ENCODE data around the gene C2CD2L. TPM values are rescaled to one million over a fixed set of nuclear protein-coding genes. Genes with fewer than 3 reads are reported as not detected.

Gene C2CD2L
- total and polyA plus RNA-seq, 4 donors: 2.5 to 6.3 (median 4.8) TPM

DNA sequence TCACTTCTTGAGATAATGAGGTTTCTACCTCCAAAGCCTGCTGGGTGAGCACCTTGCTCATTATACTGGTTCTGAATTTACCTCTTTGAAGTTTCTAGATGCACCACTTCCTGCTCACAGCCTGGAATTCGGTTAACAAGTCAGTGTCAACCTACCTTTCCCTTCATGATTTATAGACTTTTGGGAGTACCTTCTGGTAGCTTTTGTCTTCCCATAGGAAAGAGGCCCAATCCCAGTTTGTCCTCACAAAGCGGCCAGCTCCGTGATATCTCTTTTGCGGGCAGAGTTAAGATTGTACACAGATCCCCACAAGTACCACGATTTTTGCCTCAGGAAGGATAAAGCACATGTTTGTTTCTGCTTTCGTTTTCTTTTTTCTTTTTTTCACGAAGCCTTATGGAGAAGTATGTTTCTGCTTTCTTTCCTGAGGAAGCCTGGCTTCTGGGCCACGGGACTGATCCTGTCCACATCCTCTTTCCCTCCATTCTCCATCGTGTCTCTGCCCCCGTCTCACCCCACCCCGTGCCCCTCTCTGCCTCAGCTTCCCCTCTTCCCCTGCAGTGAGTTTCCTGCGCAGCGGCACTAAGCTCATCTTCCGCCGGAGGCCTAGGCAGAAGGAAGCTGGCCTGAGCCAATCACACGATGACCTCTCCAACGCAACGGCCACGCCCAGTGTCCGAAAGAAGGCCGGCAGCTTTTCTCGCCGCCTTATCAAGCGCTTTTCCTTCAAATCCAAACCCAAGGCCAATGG lies 8.5 kb downstream of the C2CD2L start:
- no peak for DNase-seq (ENCODE audit: low spot score)
- Histone ChIP-seq H3K9ac (ENCODE audit: low read depth in 1 of 2, low read length in 2 of 2) (peak overlapping the region in 1 of 2 donors; percentile 6), H3K27me3 (ENCODE audit: control insufficient read depth in 4 of 4, insufficient read depth in 4 of 4, low read length in 3 of 4) (no peaks in the 10 kb centered on the region), H3K36me3 (ENCODE audit: control insufficient read depth in 4 of 4, insufficient read depth in 3 of 4, low read depth in 1 of 4, low read length in 3 of 4) (peaks cover 7 to 46% (median 21%) of the 10 kb centered on the region in 4 donors), H3K27ac (ENCODE audit: low read depth in 1 of 2, low read length in 2 of 2) (peak overlapping the region; percentile 44 to 71), H3K4me1 (ENCODE audit: control insufficient read depth in 4 of 4, insufficient read depth in 4 of 4, low read length in 3 of 4) (peaks cover 0 to 7% (median 3%) of the 10 kb centered on the region in 4 donors), H3K4me3 (ENCODE audit: low read depth in 1 of 3, low read length in 3 of 3) (no peak overlapping the region), H3K9me3 (ENCODE audit: control insufficient read depth in 4 of 4, low read length in 3 of 4) (no peaks in the 10 kb centered on the region)
- TF ChIP-seq, protein P1, sequence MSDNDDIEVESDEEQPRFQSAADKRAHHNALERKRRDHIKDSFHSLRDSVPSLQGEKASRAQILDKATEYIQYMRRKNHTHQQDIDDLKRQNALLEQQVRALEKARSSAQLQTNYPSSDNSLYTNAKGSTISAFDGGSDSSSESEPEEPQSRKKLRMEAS (IDR thresholded peaks at IDR 0.05): peak; percentile 21
- TF ChIP-seq GABPA (IDR thresholded peaks at IDR 0.05 in 1 of 2, conservative IDR thresholded peaks at IDR 0.05 in 1 of 2) (no peak), NR2F2 (IDR thresholded peaks at IDR 0.05) (no peak), FOXA2 (IDR thresholded peaks at IDR 0.05) (no peak), RAD21 (IDR thresholded peaks at IDR 0.05) (no peak), TAF1 (conservative IDR thresholded peaks at IDR 0.05) (no peak), SP1 (IDR thresholded peaks at IDR 0.05) (no peak)
- TF ChIP-seq, protein P2, sequence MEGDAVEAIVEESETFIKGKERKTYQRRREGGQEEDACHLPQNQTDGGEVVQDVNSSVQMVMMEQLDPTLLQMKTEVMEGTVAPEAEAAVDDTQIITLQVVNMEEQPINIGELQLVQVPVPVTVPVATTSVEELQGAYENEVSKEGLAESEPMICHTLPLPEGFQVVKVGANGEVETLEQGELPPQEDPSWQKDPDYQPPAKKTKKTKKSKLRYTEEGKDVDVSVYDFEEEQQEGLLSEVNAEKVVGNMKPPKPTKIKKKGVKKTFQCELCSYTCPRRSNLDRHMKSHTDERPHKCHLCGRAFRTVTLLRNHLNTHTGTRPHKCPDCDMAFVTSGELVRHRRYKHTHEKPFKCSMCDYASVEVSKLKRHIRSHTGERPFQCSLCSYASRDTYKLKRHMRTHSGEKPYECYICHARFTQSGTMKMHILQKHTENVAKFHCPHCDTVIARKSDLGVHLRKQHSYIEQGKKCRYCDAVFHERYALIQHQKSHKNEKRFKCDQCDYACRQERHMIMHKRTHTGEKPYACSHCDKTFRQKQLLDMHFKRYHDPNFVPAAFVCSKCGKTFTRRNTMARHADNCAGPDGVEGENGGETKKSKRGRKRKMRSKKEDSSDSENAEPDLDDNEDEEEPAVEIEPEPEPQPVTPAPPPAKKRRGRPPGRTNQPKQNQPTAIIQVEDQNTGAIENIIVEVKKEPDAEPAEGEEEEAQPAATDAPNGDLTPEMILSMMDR (IDR thresholded peaks at IDR 0.05; ENCODE audit: low read depth, low read length, missing input control): no peak
- 74% methylated on average over 24 of the region's 24 CpGs for WGBS

DNA sequence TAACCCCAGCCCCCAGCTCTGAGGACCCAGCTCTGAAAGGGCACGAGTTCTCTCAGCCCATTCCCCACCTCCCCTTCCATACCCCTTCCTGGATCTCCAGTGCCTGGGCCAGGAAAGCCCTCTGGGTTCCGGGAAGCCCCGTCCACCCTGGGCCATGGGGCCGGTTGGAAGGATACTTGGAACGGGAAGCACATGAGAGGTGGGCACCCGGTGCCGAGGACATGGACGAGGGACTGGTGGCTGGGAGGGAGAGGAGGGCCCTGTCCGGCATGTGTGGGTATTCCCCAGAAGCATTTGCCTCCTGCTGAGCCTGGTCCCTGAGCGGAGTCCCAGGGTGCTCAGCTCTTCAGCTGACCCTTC lies 9.1 kb downstream of the C2CD2L start:
- WGBS: 86% methylated on average over 10 of the region's 10 CpGs
- Histone ChIP-seq H3K9ac (ENCODE audit: low read depth in 1 of 2, low read length in 2 of 2) (no peak overlapping the region), H3K36me3 (ENCODE audit: control insufficient read depth in 4 of 4, insufficient read depth in 3 of 4, low read depth in 1 of 4, low read length in 3 of 4) (peaks cover 7 to 40% (median 17%) of the 10 kb centered on the region in 4 donors), H3K4me3 (ENCODE audit: low read depth in 1 of 3, low read length in 3 of 3) (no peak overlapping the region), H3K4me1 (ENCODE audit: control insufficient read depth in 4 of 4, insufficient read depth in 4 of 4, low read length in 3 of 4) (peaks cover 0 to 11% (median 6%) of the 10 kb centered on the region in 4 donors), H3K9me3 (ENCODE audit: control insufficient read depth in 4 of 4, low read length in 3 of 4) (no peaks in the 10 kb centered on the region), H3K27ac (ENCODE audit: low read depth in 1 of 2, low read length in 2 of 2) (peak overlapping the region; percentile 44 to 71), H3K27me3 (ENCODE audit: control insufficient read depth in 4 of 4, insufficient read depth in 4 of 4, low read length in 3 of 4) (no peaks in the 10 kb centered on the region)
- no peak for DNase-seq (ENCODE audit: low spot score)
- TF ChIP-seq TAF1 (conservative IDR thresholded peaks at IDR 0.05) (no peak), SP1 (IDR thresholded peaks at IDR 0.05) (no peak), FOXA1 (IDR thresholded peaks at IDR 0.05) (no peak), YY1 (IDR thresholded peaks at IDR 0.05) (no peak), HNF4A (conservative IDR thresholded peaks at IDR 0.05) (no peak), GABPA (IDR thresholded peaks at IDR 0.05 in 1 of 2, conservative IDR thresholded peaks at IDR 0.05 in 1 of 2) (no peak), RXRA (IDR thresholded peaks at IDR 0.05) (no peak), JUND (IDR thresholded peaks at IDR 0.05) (no peak), HNF4G (IDR thresholded peaks at IDR 0.05) (no peak), FOXA2 (IDR thresholded peaks at IDR 0.05) (no peak), NR2F2 (IDR thresholded peaks at IDR 0.05) (no peak), RAD21 (IDR thresholded peaks at IDR 0.05) (no peak), EGR1 (IDR thresholded peaks at IDR 0.05; ENCODE audit: low read depth in 2 of 2) (no peak)
- TF ChIP-seq, protein P1 (IDR thresholded peaks at IDR 0.05): no peak
- TF ChIP-seq, protein P3, sequence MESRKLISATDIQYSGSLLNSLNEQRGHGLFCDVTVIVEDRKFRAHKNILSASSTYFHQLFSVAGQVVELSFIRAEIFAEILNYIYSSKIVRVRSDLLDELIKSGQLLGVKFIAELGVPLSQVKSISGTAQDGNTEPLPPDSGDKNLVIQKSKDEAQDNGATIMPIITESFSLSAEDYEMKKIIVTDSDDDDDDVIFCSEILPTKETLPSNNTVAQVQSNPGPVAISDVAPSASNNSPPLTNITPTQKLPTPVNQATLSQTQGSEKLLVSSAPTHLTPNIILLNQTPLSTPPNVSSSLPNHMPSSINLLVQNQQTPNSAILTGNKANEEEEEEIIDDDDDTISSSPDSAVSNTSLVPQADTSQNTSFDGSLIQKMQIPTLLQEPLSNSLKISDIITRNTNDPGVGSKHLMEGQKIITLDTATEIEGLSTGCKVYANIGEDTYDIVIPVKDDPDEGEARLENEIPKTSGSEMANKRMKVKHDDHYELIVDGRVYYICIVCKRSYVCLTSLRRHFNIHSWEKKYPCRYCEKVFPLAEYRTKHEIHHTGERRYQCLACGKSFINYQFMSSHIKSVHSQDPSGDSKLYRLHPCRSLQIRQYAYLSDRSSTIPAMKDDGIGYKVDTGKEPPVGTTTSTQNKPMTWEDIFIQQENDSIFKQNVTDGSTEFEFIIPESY (IDR thresholded peaks at IDR 0.05): no peak
- TF ChIP-seq, protein P2 (IDR thresholded peaks at IDR 0.05; ENCODE audit: low read depth, low read length, missing input control): no peak
- TF ChIP-seq, protein P4, sequence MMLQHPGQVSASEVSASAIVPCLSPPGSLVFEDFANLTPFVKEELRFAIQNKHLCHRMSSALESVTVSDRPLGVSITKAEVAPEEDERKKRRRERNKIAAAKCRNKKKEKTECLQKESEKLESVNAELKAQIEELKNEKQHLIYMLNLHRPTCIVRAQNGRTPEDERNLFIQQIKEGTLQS (IDR thresholded peaks at IDR 0.05): no peak
- TF ChIP-seq, protein P5, sequence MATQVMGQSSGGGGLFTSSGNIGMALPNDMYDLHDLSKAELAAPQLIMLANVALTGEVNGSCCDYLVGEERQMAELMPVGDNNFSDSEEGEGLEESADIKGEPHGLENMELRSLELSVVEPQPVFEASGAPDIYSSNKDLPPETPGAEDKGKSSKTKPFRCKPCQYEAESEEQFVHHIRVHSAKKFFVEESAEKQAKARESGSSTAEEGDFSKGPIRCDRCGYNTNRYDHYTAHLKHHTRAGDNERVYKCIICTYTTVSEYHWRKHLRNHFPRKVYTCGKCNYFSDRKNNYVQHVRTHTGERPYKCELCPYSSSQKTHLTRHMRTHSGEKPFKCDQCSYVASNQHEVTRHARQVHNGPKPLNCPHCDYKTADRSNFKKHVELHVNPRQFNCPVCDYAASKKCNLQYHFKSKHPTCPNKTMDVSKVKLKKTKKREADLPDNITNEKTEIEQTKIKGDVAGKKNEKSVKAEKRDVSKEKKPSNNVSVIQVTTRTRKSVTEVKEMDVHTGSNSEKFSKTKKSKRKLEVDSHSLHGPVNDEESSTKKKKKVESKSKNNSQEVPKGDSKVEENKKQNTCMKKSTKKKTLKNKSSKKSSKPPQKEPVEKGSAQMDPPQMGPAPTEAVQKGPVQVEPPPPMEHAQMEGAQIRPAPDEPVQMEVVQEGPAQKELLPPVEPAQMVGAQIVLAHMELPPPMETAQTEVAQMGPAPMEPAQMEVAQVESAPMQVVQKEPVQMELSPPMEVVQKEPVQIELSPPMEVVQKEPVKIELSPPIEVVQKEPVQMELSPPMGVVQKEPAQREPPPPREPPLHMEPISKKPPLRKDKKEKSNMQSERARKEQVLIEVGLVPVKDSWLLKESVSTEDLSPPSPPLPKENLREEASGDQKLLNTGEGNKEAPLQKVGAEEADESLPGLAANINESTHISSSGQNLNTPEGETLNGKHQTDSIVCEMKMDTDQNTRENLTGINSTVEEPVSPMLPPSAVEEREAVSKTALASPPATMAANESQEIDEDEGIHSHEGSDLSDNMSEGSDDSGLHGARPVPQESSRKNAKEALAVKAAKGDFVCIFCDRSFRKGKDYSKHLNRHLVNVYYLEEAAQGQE (IDR thresholded peaks at IDR 0.05): no peak

Data from liver (tissue), 9 donors.